Neural cell (in vitro differentiated cells): Measurements from ENCODE around the gene FSTL5.

Source experiments
- CTCF ChIP-seq: fragments of 450-650 bp; IDR thresholded peaks from 2 replicates; pipeline ENCODE4 v1.5.1; 2014; ENCODE audit warnings: antibody characterized with exemption, mild to moderate bottlenecking, moderate library complexity; ENCODE audit not compliant: poor library complexity, severe bottlenecking
- EZH2 ChIP-seq: fragments of 200-600, 300-800 bp; shearing (Covaris generic), sonication (generic); IDR thresholded peaks from 2 replicates; pipeline ENCODE4 v1.6.1; 2014; ENCODE audit warnings: antibody characterized with exemption, low read length, borderline replicate concordance, mild to moderate bottlenecking; ENCODE audit not compliant: insufficient read depth, poor library complexity, severe bottlenecking
- POLR2AphosphoS5 ChIP-seq: IDR thresholded peaks from 2 replicates; pipeline ENCODE4 v1.6.1; 2012
- REST ChIP-seq: IDR thresholded peaks from 2 replicates; pipeline ENCODE4 v1.6.1; 2012; ENCODE audit warnings: borderline replicate concordance
- TAF1 ChIP-seq: IDR thresholded peaks from 2 replicates; pipeline ENCODE4 v1.6.1; 2012; ENCODE audit warnings: low read depth

GRCh38 chr4:161892951-161893350, 270.8 kb downstream of the FSTL5 start:
- TF ChIP-seq EZH2 (no peak), CTCF (no peak), REST (no peak), POLR2AphosphoS5 (no peak), TAF1 (no peak)
